Measurements from ENCODE around the gene KRTAP4-5.

DNA sequence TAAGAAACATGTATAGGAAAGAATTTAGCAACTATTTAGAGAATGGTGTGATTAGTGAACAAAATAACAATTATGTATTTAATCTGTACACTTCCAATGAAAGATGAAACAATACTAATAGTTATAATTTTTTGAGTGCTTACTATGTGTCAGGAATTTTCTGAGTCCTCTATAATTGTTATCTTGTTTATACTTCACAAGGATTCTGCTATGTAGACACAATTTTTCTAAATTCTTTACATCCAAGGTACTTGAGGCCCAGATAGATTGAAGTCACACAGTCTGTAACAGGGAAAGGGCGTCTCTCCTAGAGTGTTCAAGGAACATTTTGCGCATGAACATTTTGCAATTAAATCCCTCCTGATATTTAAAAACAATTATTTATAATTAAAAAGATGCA is 24.6 kb downstream of the KRTAP4-5 start:
- TF ChIP-seq CREB1 (CRISPR knock-in tag; IDR thresholded peaks at IDR 0.05; ENCODE audit: low read depth), result no peak
- TF ChIP-seq EZH2 (IDR thresholded peaks at IDR 0.05; ENCODE audit: low read depth, unreplicated experiment), result no peak
- no peak for TF ChIP-seq REST (IDR thresholded peaks at IDR 0.05; ENCODE audit: unreplicated experiment)
- TF ChIP-seq POLR2AphosphoS5 (IDR thresholded peaks at IDR 0.05; ENCODE audit: low read depth), result no peak
- TF ChIP-seq, protein P1, sequence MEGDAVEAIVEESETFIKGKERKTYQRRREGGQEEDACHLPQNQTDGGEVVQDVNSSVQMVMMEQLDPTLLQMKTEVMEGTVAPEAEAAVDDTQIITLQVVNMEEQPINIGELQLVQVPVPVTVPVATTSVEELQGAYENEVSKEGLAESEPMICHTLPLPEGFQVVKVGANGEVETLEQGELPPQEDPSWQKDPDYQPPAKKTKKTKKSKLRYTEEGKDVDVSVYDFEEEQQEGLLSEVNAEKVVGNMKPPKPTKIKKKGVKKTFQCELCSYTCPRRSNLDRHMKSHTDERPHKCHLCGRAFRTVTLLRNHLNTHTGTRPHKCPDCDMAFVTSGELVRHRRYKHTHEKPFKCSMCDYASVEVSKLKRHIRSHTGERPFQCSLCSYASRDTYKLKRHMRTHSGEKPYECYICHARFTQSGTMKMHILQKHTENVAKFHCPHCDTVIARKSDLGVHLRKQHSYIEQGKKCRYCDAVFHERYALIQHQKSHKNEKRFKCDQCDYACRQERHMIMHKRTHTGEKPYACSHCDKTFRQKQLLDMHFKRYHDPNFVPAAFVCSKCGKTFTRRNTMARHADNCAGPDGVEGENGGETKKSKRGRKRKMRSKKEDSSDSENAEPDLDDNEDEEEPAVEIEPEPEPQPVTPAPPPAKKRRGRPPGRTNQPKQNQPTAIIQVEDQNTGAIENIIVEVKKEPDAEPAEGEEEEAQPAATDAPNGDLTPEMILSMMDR (conservative IDR thresholded peaks at IDR 0.05; ENCODE audit: low read depth in 2 of 2), result no peak
- TF ChIP-seq JUNB (IDR thresholded peaks at IDR 0.05; ENCODE audit: unreplicated experiment), result no peak
- TF ChIP-seq EZH2phosphoT487 (IDR thresholded peaks at IDR 0.05; ENCODE audit: unreplicated experiment), result no peak
